Pancreas (tissue), 10 donors: Measurements from ENCODE around the gene VWA2. TPM values are rescaled to one million over a fixed set of nuclear protein-coding genes. Genes with fewer than 3 reads are reported as not detected.
A peak's percentile ranks its signal among the peaks of the same experiment; 100 is the strongest.

Experiments used
- ATAC-seq, 4 donors: fragments of 200-7000 bp; cut with Tn5 transposase; one replicate each; pipeline versions ENCODE4 v1.8.0 to v1.9.1; 2020; ENCODE audit warnings: mild to moderate bottlenecking in 4 of 4, moderate library complexity in 4 of 4
- DNase-seq, 6 donors: peaks; one replicate each; pipeline ENCODE4 v3.0.0-alpha.2; 2020
- FAIRE-seq: peaks from 2 replicates; lab custom pipeline; 2012; peaks lifted over from hg19 to GRCh38; lab: Jason Lieb, UNC
- H3K27ac ChIP-seq, 4 donors: fragments of 200-600 bp; sonication (generic); 1 replicate in 3 of 4; 2 replicates in 1 of 4; pipeline versions ENCODE4 v1.5.0 to v1.8.0; 2020
- H3K27me3 ChIP-seq, 4 donors: fragments of 200-600 bp; one replicate each; pipeline ENCODE4 v1.8.0; 2021
- H3K36me3 ChIP-seq, 3 donors: fragments of 200-600 bp; sonication (generic) in 1 of 3; one replicate each; pipeline versions ENCODE4 v1.5.0 to v1.8.0; 2020 to 2021
- H3K4me1 ChIP-seq, 3 donors: fragments of 200-600 bp; one replicate each; pipeline ENCODE4 v1.8.0; 2021
- H3K4me3 ChIP-seq, 4 donors: fragments of 200-600 bp; sonication (generic) in 2 of 4; one replicate each; pipeline versions ENCODE4 v1.5.0 to v1.8.0; 2020 to 2021
- H3K9me3 ChIP-seq, 4 donors: fragments of 200-600 bp; one replicate each; pipeline ENCODE4 v1.8.0; 2021
- CTCF ChIP-seq, 4 donors: fragments of 200-600 bp; sonication (generic) in 3 of 4; IDR thresholded peaks; one replicate each; pipeline versions ENCODE4 v1.5.0 to v1.8.0; 2021; ENCODE audit warnings: antibody characterized with exemption in 4 of 4
- WGBS, 2 donors: extraction: QIAGEN DNeasy Blood & Tissue Kit; methylation state at CpG; one replicate each; pipeline ENCODE4 v1.1.7; 2013; 5-methylcytosine and 5-hydroxymethylcytosine counted together
- intact Hi-C, 3 donors: fragments of 100-400 bp; cut with DNase I; formaldehyde crosslinking; loops; one replicate each; pipeline versions ENCODE4 v1.11.1 to v1.14.2; 2022
- polyA plus RNA-seq, 2 donors: library from polyadenylated mRNA; stranded (reverse); fragments of 200-250 nt; gene quantifications; one replicate each; pipeline ENCODE4 v1.2.3, GENCODE V29; 2013
- total RNA-seq, 6 donors: library from RNA; stranded (reverse); fragmentation: NEBNext Ultra II Directional in 4 of 6; extraction: Animal tissue kit (Norgen Biotek cat#: 25700) in 4 of 6; gene quantifications; one replicate each; pipeline versions ENCODE4 v1.2.1 to v1.2.4, GENCODE V29; 2021 to 2023
- donor health status: healthy with polysubstance abuse.
- donor health status: DM: no; HTN: no; CAD: no; lungs with moderate emphysema.
- donor health status: DM: no; HTN: no; CAD: no.
- donor health status: control.
- donor health status: control.
- donor health status: Bipolar disorder and iron deficiency.
- donor health status: DM: yes; HTN: yes; CAD: no.
- donor health status: DM: no; HTN: no; CAD: no.
- donor health status: DM: no; HTN: no; CAD: no.
- donor health status: DM: yes; HTN: yes; CAD: no.

Gene VWA2
- total and polyA plus RNA-seq, 8 donors: 1.4 to 9.5 (median 4.2) TPM

- H3K36me3 ChIP-seq: no peaks in the 10 kb centered on the region
- ATAC-seq: no peak
- no peaks in the 10 kb centered on the region for H3K9me3 ChIP-seq
- no peak overlapping the region for H3K4me3 ChIP-seq
- H3K4me1 ChIP-seq: no peaks in the 10 kb centered on the region
- no peak overlapping the region for H3K27ac ChIP-seq
- FAIRE-seq: no peak
- no peaks in the 10 kb centered on the region for H3K27me3 ChIP-seq
- TF ChIP-seq CTCF (IDR thresholded peaks at IDR 0.05): no peak
- intact Hi-C loops: no loop called here
- no peak for DNase-seq
- 82 to 90% methylated on average over 3 of the region's 3 CpGs for WGBS, 2 donors
Measured at GRCh38 chr10:114202812-114203211, 36.2 kb upstream of the VWA2 start.

- Histone ChIP-seq H3K36me3 (no peaks in the 10 kb centered on the region), H3K27me3 (no peaks in the 10 kb centered on the region), H3K4me1 (no peaks in the 10 kb centered on the region), H3K4me3 (no peak overlapping the region), H3K27ac (no peak overlapping the region), H3K9me3 (no peaks in the 10 kb centered on the region)
- no peak for TF ChIP-seq CTCF (IDR thresholded peaks at IDR 0.05)
- 61 to 64% methylated on average over 2 of the region's 2 CpGs for WGBS, 2 donors
- no peak for FAIRE-seq
- intact Hi-C loops: no loop called here
- no peak for DNase-seq
- ATAC-seq: peak in 1 of 4 donors; percentile 25
Measured at GRCh38 chr10:114206902-114207301, 32.2 kb upstream of the VWA2 start.

GRCh38 chr10:114207349-114207748 is 31.7 kb upstream of the VWA2 start:
- Histone ChIP-seq H3K4me1 (no peaks in the 10 kb centered on the region), H3K27me3 (no peaks in the 10 kb centered on the region), H3K4me3 (no peak overlapping the region), H3K27ac (no peak overlapping the region), H3K9me3 (no peaks in the 10 kb centered on the region), H3K36me3 (no peaks in the 10 kb centered on the region)
- no peak for TF ChIP-seq CTCF (IDR thresholded peaks at IDR 0.05)
- WGBS, 2 donors: 88 to 93% methylated on average over 1 of the region's 1 CpG
- no peak for DNase-seq
- intact Hi-C loops: no loop called here
- no peak for ATAC-seq
- no peak for FAIRE-seq

- no peaks in the 10 kb centered on the region for H3K36me3 ChIP-seq
- peak in 1 of 4 donors; percentile 24 for ATAC-seq
- no peak for TF ChIP-seq CTCF (IDR thresholded peaks at IDR 0.05)
- intact Hi-C loops: no loop called here
- DNase-seq: no peak
- H3K4me1 ChIP-seq: no peaks in the 10 kb centered on the region
- FAIRE-seq: no peak
- H3K9me3 ChIP-seq: no peaks in the 10 kb centered on the region
- H3K27ac ChIP-seq: no peak overlapping the region
- WGBS, 2 donors: 95 to 100% methylated on average over 2 of the region's 2 CpGs
- H3K4me3 ChIP-seq: no peak overlapping the region
- H3K27me3 ChIP-seq: no peaks in the 10 kb centered on the region
Measured at GRCh38 chr10:114208351-114208750, 30.7 kb upstream of the VWA2 start.

GRCh38 chr10:114212153-114212552 is 26.9 kb upstream of the VWA2 start:
- TF ChIP-seq CTCF (IDR thresholded peaks at IDR 0.05): no peak
- DNase-seq (no peak), FAIRE-seq (no peak), ATAC-seq (no peak)
- 72 to 75% methylated on average over 2 of the region's 2 CpGs for WGBS, 2 donors
- Histone ChIP-seq H3K27ac (no peak overlapping the region), H3K4me1 (no peaks in the 10 kb centered on the region), H3K9me3 (no peaks in the 10 kb centered on the region), H3K36me3 (no peaks in the 10 kb centered on the region), H3K4me3 (no peak overlapping the region), H3K27me3 (no peaks in the 10 kb centered on the region)
- intact Hi-C loops: no loop called here
